ENCODE results near the gene GALNT1. TPM values are rescaled to one million over a fixed set of nuclear protein-coding genes. Genes with fewer than 3 reads are reported as not detected.

GALNT1 gene
- total RNA-seq, 1 donor = 82.9 TPM

DNA sequence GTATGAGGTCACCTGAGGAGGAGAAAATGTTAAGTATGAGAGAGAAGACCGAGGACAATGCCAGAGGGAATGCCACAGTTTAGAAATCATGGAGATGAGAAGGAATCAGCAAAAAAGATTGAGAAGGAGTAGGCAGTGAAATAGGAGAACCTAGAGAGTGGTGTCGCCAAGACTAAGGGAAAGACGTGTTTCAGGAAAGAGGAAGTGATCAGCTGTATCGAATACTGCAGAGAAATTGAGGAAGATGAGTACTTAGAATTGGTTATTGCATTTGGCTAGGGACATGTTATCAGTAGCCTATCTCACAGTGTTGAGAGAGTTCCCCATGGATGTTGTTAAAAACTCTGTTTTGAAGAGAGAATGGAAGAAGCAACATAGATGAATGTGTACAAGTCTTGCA, 112.3 kb downstream of the GALNT1 start:
- DNase-seq (ENCODE audit: low read depth) = no peak
- no peak overlapping the region for H3K4me3 ChIP-seq (ENCODE audit: low read depth, low read length)
- TF ChIP-seq, protein P1, sequence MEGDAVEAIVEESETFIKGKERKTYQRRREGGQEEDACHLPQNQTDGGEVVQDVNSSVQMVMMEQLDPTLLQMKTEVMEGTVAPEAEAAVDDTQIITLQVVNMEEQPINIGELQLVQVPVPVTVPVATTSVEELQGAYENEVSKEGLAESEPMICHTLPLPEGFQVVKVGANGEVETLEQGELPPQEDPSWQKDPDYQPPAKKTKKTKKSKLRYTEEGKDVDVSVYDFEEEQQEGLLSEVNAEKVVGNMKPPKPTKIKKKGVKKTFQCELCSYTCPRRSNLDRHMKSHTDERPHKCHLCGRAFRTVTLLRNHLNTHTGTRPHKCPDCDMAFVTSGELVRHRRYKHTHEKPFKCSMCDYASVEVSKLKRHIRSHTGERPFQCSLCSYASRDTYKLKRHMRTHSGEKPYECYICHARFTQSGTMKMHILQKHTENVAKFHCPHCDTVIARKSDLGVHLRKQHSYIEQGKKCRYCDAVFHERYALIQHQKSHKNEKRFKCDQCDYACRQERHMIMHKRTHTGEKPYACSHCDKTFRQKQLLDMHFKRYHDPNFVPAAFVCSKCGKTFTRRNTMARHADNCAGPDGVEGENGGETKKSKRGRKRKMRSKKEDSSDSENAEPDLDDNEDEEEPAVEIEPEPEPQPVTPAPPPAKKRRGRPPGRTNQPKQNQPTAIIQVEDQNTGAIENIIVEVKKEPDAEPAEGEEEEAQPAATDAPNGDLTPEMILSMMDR (IDR thresholded peaks at IDR 0.05; ENCODE audit: insufficient read depth, low read depth, low read length) = no peak

DNA sequence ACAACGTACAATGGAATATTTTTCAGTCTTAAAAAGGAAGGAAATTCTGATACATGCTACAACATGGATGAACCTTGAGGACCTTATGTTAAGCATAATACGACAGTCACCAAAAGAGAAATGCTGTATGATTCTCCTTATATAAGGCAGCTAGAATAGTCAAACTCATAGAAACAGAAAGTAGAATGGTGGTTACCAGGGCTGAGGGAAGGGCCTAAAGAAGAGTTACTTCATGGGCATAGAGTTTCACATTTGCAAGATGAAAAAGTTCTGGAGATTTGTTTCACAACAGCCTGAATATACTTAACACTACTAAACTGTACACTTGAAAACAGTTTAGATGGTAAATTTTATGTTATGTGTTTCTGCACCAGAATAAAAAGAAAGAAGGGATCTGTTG, 113.3 kb downstream of the GALNT1 start:
- no peak overlapping the region for H3K4me3 ChIP-seq (ENCODE audit: low read depth, low read length)
- peak; percentile 6 for DNase-seq (ENCODE audit: low read depth)
- TF ChIP-seq, protein P1 (IDR thresholded peaks at IDR 0.05; ENCODE audit: insufficient read depth, low read depth, low read length) = no peak

DNA sequence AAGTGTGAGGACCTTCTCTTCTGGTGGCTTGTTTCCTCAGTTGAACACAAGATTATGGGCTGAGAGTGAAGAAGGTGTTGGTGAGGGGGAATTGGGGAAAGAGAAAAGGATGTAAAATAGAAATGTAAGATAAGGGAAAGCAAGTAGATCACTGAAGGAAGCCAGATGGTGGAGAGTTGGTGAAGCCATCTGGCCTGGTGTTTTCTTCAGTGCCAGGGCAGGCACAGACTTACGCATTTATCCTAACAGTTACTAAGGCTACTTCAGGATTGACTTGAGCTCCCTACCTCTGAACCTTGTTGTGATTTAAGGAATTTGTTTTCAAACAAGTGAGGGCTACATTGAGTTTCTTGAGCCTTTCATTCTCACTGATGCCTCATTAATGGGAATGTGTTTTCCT, 113.8 kb downstream of the GALNT1 start:
- H3K4me3 ChIP-seq (ENCODE audit: low read depth, low read length) = no peak overlapping the region
- DNase-seq (ENCODE audit: low read depth) = no peak
- TF ChIP-seq, protein P1 (IDR thresholded peaks at IDR 0.05; ENCODE audit: insufficient read depth, low read depth, low read length) = no peak

DNA sequence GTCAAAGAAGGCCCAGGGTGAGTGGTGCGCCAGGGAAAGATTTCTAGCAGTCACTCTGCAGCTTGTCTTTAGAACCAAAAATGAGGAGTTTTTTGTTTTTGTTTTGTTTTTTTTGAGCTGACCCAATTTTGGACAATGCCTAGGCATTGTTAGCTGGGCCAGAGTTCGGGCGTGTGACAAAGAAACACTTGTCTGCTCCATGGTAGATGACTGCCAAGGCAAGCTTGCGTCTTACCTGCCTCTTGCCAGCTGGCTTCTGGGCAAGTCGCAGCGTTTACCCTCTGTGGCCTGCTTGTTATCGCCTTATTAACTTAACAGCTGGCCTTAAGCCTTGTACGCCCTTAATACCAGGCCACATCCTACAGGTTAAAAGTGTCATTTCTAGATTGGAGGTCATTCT, 114.3 kb downstream of the GALNT1 start:
- TF ChIP-seq, protein P1 (IDR thresholded peaks at IDR 0.05; ENCODE audit: insufficient read depth, low read depth, low read length) = no peak
- no peak overlapping the region for H3K4me3 ChIP-seq (ENCODE audit: low read depth, low read length)
- DNase-seq (ENCODE audit: low read depth) = no peak

DNA sequence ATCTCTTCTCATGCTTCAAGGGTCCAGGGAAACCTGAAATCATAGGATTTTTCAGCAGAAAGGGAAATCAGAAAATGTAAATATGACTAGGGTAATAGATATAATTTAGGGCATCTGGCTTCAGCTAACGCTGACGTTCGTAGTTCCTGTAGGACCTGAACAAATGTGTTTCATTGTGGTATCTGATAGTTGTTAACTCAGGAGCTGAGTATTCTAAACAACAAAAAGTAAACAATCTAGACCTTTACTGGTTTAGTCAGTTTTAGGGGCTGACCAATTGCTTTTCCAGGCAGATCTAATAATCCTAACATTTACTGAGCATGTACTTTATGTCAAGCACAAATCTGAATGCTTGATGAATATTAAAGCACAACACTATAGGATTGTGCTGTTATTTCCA, 114.8 kb downstream of the GALNT1 start:
- peak; percentile 62 for DNase-seq (ENCODE audit: low read depth)
- TF ChIP-seq, protein P1 (IDR thresholded peaks at IDR 0.05; ENCODE audit: insufficient read depth, low read depth, low read length) = no peak
- no peak overlapping the region for H3K4me3 ChIP-seq (ENCODE audit: low read depth, low read length)

DNA sequence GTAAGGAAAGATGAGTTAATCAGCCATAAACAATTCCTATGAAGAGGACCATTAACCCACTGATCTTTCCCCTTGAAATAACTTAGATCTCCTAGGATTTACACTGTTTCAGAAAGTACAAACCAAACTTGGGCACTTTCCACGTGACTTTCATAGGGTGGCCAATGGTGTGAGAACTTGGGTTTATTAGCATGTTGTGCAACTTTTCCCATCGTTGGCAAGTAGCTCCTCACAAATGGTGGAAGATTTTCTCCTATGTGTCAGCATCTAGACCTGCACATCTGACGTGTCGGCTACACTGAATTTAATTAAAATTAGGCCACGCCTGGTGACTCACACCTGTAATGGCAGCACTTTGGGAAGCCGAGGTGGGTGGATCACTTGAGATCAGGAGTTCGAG, 116.3 kb downstream of the GALNT1 start:
- DNase-seq (ENCODE audit: low read depth) = peak; percentile 63
- TF ChIP-seq, protein P1 (IDR thresholded peaks at IDR 0.05; ENCODE audit: insufficient read depth, low read depth, low read length) = no peak
- no peak overlapping the region for H3K4me3 ChIP-seq (ENCODE audit: low read depth, low read length)

DNA sequence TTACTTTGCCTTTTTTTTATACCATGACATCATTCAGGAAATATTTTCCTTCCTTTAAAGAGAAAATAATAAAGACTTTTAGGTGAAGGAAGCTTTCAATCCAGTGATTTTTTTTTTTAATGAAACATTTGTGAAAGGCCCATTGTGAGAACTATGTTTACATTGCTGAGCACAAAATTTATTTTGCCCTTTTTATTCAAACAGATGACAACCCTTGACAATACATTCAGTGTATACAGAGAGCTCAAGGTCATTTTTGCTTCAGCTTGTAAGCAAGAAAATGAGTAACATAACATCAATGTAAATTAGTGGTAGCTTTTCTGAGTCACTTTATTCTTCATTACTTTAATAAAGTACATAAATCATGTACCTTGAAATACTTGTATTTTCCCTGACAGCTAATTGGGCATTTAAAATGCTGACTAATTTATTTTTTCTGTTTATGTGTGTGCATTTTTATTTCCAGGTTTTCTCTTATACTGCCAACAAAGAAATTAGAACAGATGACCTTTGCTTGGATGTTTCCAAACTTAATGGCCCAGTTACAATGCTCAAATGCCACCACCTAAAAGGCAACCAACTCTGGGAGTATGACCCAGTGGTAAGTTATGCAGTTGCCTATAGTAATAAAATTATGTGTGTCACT, 121.6 kb downstream of the GALNT1 start:
- TF ChIP-seq, protein P1 (IDR thresholded peaks at IDR 0.05; ENCODE audit: insufficient read depth, low read depth, low read length) = no peak
- no peak for DNase-seq (ENCODE audit: low read depth)
- H3K4me3 ChIP-seq (ENCODE audit: low read depth, low read length) = no peak overlapping the region
